Sigmoid colon (tissue), 4 donors: ENCODE results near the gene RIMBP2.

Experiments used
- CTCF ChIP-seq, 4 experiments: fragments of 450-650 bp in 3 of 4; fragments of 200-600 bp in 1 of 4; IDR thresholded peaks; one replicate each; pipeline ENCODE4 v1.5.1; 2016 to 2019; ENCODE audit warnings: antibody characterized with exemption in 4 of 4, mild to moderate bottlenecking in 3 of 4, moderate library complexity in 2 of 4
- POLR2A ChIP-seq, 2 donors: fragments of 450-650 bp; IDR thresholded peaks; one replicate each; pipeline ENCODE4 v1.6.1; 2016; ENCODE audit warnings: antibody characterized with exemption in 2 of 2, mild to moderate bottlenecking in 2 of 2, moderate library complexity in 2 of 2
- POLR2AphosphoS5 ChIP-seq, 4 donors: sonication (generic); formaldehyde crosslinking; IDR thresholded peaks; one replicate each; pipeline ENCODE4 v1.6.1; 2017; ENCODE audit warnings: antibody characterized with exemption in 4 of 4

- TF ChIP-seq CTCF (IDR thresholded peaks at IDR 0.05) (no peak), POLR2A (IDR thresholded peaks at IDR 0.05) (no peak), POLR2AphosphoS5 (IDR thresholded peaks at IDR 0.05) (no peak)
Observed at GRCh38 chr12:130529781-130530180, 186.3 kb downstream of the RIMBP2 start.
